OCI-LY7 (cell line): ENCODE results near the gene MAPRE2. TPM values are rescaled to one million over a fixed set of nuclear protein-coding genes. Genes with fewer than 3 reads are reported as not detected.

ENCODE experiments used
- BruUV-seq: library from RNA; stranded (reverse); fragments of 400-500 nt; replicated peaks from 2 replicates; lab custom pipeline; 2021; lab: Mats Ljungman, UMichigan
- CTCF ChIA-PET: fragments of 300-600 bp; sonication (Branson Sonifier 250); formaldehyde crosslinking; loops from one replicate; lab custom pipeline; 2022; ENCODE audit warnings: antibody characterized with exemption; ENCODE audit not compliant: unreplicated experiment; lab: Charles Lee
- POLR2A ChIA-PET: fragments of 300-600 bp; sonication (Branson Sonifier 250); formaldehyde crosslinking; loops from one replicate; lab custom pipeline; 2022; ENCODE audit warnings: antibody characterized with exemption; lab: Charles Lee
- DNase-seq: peaks from one replicate; pipeline ENCODE4 v3.0.0-alpha.2; 2015; ENCODE audit warnings: low spot score
- H2AFZ ChIP-seq: fragments of 200-600 bp; sonication (generic), shearing (Covaris generic); 2 replicates; pipeline ENCODE4 v1.6.1; 2014; ENCODE audit warnings: mild to moderate bottlenecking, antibody characterized with exemption, low read length, moderate library complexity
- H3K27ac ChIP-seq: fragments of 200-600 bp; sonication (generic); 2 replicates; pipeline ENCODE4 v1.5.1; 2014; ENCODE audit warnings: mixed run types, low read depth, mild to moderate bottlenecking, moderate library complexity, low read length, inconsistent platforms; ENCODE audit not compliant: poor library complexity, severe bottlenecking
- H3K36me3 ChIP-seq: fragments of 200-600 bp; sonication (generic); 2 replicates; pipeline ENCODE4 v1.6.1; 2014; ENCODE audit warnings: mild to moderate bottlenecking, antibody characterized with exemption, low read length, moderate library complexity, mixed read lengths; ENCODE audit not compliant: insufficient read depth
- H3K4me1 ChIP-seq: fragments of 200-600 bp; sonication (generic); 2 replicates; pipeline ENCODE4 v1.5.1; 2014; ENCODE audit warnings: mild to moderate bottlenecking, low read length; ENCODE audit not compliant: insufficient read depth, poor library complexity, severe bottlenecking
- H3K4me2 ChIP-seq: fragments of 200-600 bp; sonication (generic); 2 replicates; pipeline ENCODE4 v1.6.1; 2014; ENCODE audit warnings: mild to moderate bottlenecking, low read length
- H3K4me3 ChIP-seq: fragments of 200-600 bp; sonication (generic); 2 replicates; pipeline ENCODE4 v1.5.1; 2014; ENCODE audit warnings: mild to moderate bottlenecking, low read depth, low read length; ENCODE audit not compliant: poor library complexity, severe bottlenecking
- H3K79me2 ChIP-seq: fragments of 200-600 bp; sonication (generic); 2 replicates; pipeline ENCODE4 v1.6.1; 2016; ENCODE audit warnings: low read depth, mild to moderate bottlenecking, low read length, moderate library complexity, mixed read lengths; ENCODE audit not compliant: insufficient read depth
- H3K9me2 ChIP-seq: fragments of 200-600 bp; sonication (generic); 2 replicates; pipeline ENCODE4 v1.6.1; 2016; ENCODE audit warnings: mild to moderate bottlenecking, low read length, mixed read lengths; ENCODE audit not compliant: insufficient read depth
- H3K9me3 ChIP-seq: fragments of 200-600 bp; sonication (generic); 2 replicates; pipeline ENCODE4 v1.6.1; 2014; ENCODE audit warnings: mild to moderate bottlenecking, mixed run types, low read length, mixed read lengths
- H4K20me1 ChIP-seq: fragments of 200-600 bp; sonication (generic); 2 replicates; pipeline ENCODE4 v1.6.1; 2014; ENCODE audit warnings: mild to moderate bottlenecking, antibody characterized with exemption, low read length, moderate library complexity, mixed read lengths; ENCODE audit not compliant: insufficient read depth
- EZH2phosphoT487 ChIP-seq: fragments of 200-600 bp; sonication (generic); IDR thresholded peaks from 2 replicates; pipeline ENCODE4 v1.6.1; 2018; ENCODE audit warnings: low read depth, borderline replicate concordance, mild to moderate bottlenecking, mixed run types, antibody characterized with exemption, low read length, moderate library complexity, mixed read lengths
- intact Hi-C: fragments of 100-400 bp; cut with micrococcal nuclease; formaldehyde crosslinking; loops from one replicate; pipeline ENCODE4 v1.10.0; 2022; ENCODE audit not compliant: unreplicated experiment
- total RNA-seq, 2 experiments: library from RNA; depleted of rRNA in 1 of 2; stranded (reverse); fragments of >200 nt in 1 of 2; shearing (Covaris generic) in 1 of 2; gene quantifications; 2 replicates each; pipeline ENCODE4 v1.2.3, GENCODE V29; 2014 to 2022
- TF ChIP-seq, protein P1 (sequence below): fragments of 200-600 bp; sonication (generic); conservative IDR thresholded peaks from 2 replicates; pipeline ENCODE4 v1.5.1; 2014; ENCODE audit warnings: mild to moderate bottlenecking, antibody characterized with exemption, low read length, moderate library complexity, mixed read lengths

MAPRE2 gene
- total RNA-seq, 2 experiments from 2014 or later: 17.1 to 35.2 TPM

DNA sequence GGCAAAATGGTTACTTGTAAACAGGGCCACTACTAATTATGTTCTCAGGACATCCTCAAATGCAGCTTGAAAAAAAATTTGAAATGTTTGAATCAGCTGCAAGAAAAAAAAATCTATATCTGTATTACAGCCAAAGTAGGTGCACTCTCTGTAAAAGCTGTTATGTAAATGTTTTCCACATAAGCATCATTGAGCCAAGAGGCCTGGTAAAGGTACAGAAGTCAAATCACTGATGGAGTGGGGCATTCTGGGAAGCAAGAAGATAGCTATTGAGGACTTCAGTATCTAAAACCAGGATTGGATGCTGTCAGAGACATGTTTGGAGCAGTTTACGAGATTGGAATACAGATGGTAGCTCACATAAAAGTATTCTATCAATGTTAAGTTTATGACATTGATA, 80.3 kb downstream of the MAPRE2 start:
- Histone ChIP-seq H3K36me3 (no peaks in the 10 kb centered on the region; the same call in 1 of the 2 replicates), H3K9me3 (no peaks in the 10 kb centered on the region)
- intact Hi-C loops: no loop called here

DNA sequence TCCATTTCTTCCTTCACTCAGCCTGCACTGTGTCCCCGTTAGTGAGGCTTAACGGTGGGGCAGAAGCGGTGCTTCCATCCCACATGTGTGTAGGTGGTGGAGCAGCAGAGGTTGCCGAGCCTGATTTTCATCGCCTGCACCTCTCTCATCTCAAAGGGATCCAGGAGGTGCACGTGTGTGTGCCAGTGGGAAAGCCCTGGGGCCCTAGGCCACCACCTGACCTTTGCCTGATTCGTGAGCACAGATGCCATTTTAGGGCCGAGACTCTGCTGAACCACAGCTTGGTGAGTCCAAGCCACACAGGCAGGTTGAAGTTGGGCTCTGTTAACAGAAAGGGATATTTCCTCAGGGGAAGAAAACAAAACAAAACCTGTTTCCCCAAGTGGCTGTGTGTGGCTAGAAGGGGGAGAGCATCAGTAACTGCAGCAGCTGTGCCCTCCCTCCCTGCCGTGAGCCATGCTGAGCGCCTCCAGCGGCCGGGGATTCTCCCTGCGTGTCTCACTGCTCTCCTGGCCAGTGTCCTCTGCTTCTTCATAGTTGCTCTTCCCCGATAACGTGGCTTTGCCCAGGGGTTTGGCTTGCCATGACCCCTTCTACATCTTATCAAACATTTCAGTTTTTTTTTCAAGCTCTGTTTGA, 81.5 kb downstream of the MAPRE2 start:
- ChIA-PET POLR2A (no interaction called here), CTCF (no interaction called here)
- Histone ChIP-seq H3K27ac (no peak overlapping the region), H3K79me2 (no peaks in the 10 kb centered on the region), H3K9me2 (no peaks in the 10 kb centered on the region), H3K4me2 (no peak overlapping the region), H4K20me1 (no peaks in the 10 kb centered on the region), H3K36me3 (peaks cover 7% of the 10 kb centered on the region), H2AFZ (no peak overlapping the region), H3K4me3 (no peak overlapping the region), H3K4me1 (no peaks in the 10 kb centered on the region), H3K9me3 (no peaks in the 10 kb centered on the region)
- intact Hi-C loops: no loop called here
- no peak for DNase-seq
- BruUV-seq: no TSS peak
- no peak for TF ChIP-seq EZH2phosphoT487
- TF ChIP-seq, protein P1, sequence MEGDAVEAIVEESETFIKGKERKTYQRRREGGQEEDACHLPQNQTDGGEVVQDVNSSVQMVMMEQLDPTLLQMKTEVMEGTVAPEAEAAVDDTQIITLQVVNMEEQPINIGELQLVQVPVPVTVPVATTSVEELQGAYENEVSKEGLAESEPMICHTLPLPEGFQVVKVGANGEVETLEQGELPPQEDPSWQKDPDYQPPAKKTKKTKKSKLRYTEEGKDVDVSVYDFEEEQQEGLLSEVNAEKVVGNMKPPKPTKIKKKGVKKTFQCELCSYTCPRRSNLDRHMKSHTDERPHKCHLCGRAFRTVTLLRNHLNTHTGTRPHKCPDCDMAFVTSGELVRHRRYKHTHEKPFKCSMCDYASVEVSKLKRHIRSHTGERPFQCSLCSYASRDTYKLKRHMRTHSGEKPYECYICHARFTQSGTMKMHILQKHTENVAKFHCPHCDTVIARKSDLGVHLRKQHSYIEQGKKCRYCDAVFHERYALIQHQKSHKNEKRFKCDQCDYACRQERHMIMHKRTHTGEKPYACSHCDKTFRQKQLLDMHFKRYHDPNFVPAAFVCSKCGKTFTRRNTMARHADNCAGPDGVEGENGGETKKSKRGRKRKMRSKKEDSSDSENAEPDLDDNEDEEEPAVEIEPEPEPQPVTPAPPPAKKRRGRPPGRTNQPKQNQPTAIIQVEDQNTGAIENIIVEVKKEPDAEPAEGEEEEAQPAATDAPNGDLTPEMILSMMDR: no peak

More for the DNA sequence above, 80.3 kb downstream of the MAPRE2 start:
- TF ChIP-seq, protein P1: no peak
- no peak for TF ChIP-seq EZH2phosphoT487
- no peak for DNase-seq
- ChIA-PET POLR2A (interaction anchor here (0.6 kb wide), 1 partner anchor 43 kb away, joined by 3 read pairs; no protein-coding TSS in a partner anchor), CTCF (no interaction called here)
- no peaks in the 10 kb centered on the region for H3K9me2 ChIP-seq
- H2AFZ ChIP-seq: no peak overlapping the region
- no peaks in the 10 kb centered on the region for H3K79me2 ChIP-seq
- no peak overlapping the region for H3K4me3 ChIP-seq
- no TSS peak for BruUV-seq
- no peaks in the 10 kb centered on the region for H4K20me1 ChIP-seq
- no peaks in the 10 kb centered on the region for H3K4me1 ChIP-seq
- no peak overlapping the region for H3K27ac ChIP-seq
- H3K4me2 ChIP-seq: no peak overlapping the region

DNA sequence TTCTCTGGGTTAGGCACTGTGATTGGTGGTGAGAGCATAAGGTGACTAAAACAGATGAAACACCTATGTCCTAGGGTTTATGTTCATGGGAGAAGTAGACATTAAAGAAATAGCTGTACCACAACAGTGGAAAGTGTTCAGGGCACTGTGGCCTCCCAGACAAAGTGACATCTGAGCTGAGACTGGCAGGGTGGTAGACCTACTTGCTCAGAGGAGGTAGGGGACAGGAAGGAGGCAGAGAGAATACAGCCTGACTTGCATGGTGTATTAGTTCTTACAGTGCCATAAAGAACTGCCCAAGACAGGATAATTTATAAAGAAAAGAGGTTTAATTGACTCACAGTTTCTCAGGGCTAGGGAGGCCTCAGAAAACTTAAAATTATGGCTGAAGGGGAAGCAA, 82.6 kb downstream of the MAPRE2 start:
- ChIA-PET POLR2A (no interaction called here), CTCF (no interaction called here)
- no TSS peak for BruUV-seq
- peaks cover 7% of the 10 kb centered on the region for H3K36me3 ChIP-seq
- H3K4me2 ChIP-seq: no peak overlapping the region
- no peaks in the 10 kb centered on the region for H3K9me3 ChIP-seq
- H3K27ac ChIP-seq: no peak overlapping the region
- no peaks in the 10 kb centered on the region for H3K79me2 ChIP-seq
- DNase-seq: no peak
- H3K9me2 ChIP-seq: no peaks in the 10 kb centered on the region
- no peak overlapping the region for H3K4me3 ChIP-seq
- intact Hi-C loops: no loop called here
- no peak overlapping the region for H2AFZ ChIP-seq
- TF ChIP-seq, protein P1: no peak
- TF ChIP-seq EZH2phosphoT487: no peak
- no peaks in the 10 kb centered on the region for H4K20me1 ChIP-seq
- H3K4me1 ChIP-seq: no peaks in the 10 kb centered on the region
